ENCODE measurements around the gene GRM8.

GRCh38 chr7:126495733-126496132, 757.0 kb downstream of the GRM8 start:
- TF ChIP-seq, protein P1, sequence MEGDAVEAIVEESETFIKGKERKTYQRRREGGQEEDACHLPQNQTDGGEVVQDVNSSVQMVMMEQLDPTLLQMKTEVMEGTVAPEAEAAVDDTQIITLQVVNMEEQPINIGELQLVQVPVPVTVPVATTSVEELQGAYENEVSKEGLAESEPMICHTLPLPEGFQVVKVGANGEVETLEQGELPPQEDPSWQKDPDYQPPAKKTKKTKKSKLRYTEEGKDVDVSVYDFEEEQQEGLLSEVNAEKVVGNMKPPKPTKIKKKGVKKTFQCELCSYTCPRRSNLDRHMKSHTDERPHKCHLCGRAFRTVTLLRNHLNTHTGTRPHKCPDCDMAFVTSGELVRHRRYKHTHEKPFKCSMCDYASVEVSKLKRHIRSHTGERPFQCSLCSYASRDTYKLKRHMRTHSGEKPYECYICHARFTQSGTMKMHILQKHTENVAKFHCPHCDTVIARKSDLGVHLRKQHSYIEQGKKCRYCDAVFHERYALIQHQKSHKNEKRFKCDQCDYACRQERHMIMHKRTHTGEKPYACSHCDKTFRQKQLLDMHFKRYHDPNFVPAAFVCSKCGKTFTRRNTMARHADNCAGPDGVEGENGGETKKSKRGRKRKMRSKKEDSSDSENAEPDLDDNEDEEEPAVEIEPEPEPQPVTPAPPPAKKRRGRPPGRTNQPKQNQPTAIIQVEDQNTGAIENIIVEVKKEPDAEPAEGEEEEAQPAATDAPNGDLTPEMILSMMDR (conservative IDR thresholded peaks at IDR 0.05): no peak
- TF ChIP-seq ZFX (IDR thresholded peaks at IDR 0.05): no peak
